ENCODE data around the gene ROPN1. TPM values are rescaled to one million over a fixed set of nuclear protein-coding genes. Genes with fewer than 3 reads are reported as not detected.
"Not testable (repeated sequence)": the region's sequence is repeated elsewhere in the genome, so short reads cannot be mapped to it uniquely, and the experiment has no call there.

The ROPN1 gene
- total and polyA plus RNA-seq, 10 of the 15 experiments (the other 5 are each of a cell fraction or from before 2014, with no cell fraction given): not detected

DNA sequence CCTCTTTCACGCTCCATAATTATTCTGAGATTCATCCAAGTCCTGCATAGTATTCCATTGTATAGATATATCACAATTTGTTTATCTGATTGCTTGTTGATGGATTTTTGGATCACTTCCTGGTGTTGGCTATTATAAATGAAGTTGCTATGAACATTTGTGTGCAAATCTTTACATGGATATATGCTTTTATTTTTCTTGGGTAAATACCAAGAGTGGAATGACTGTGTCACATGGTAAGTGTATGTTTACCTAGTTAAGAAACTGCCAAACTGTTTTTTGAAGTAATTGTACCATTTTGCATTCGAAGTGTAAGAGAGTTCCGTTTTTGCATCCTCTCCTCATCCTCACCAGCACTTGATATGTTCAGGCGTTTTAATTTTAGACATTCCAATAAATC, 34.6 kb upstream of the ROPN1 start (continued):
- no peak for TF ChIP-seq MYB (IDR thresholded peaks at IDR 0.05; ENCODE audit: borderline replicate concordance, low read depth, low read length)
- TF ChIP-seq STAT3 (IDR thresholded peaks at IDR 0.05; ENCODE audit: low read depth, low read length): no peak
- TF ChIP-seq ZBTB11 (CRISPR knock-in tag; IDR thresholded peaks at IDR 0.05): no peak
- no peak for TF ChIP-seq POLR2AphosphoS5 (IDR thresholded peaks at IDR 0.05; ENCODE audit: low read length)

GRCh38 chr3:124023531-124023930, 31.6 kb upstream of the ROPN1 start:
- H3K4me2 ChIP-seq (ENCODE audit: control insufficient read depth, insufficient read depth); FAIRE-seq; in situ Hi-C loops (cut with MboI); H3K27ac ChIP-seq (ENCODE audit: control insufficient read depth, insufficient read depth); BruUV-seq (replicated peaks); H2AFZ ChIP-seq (ENCODE audit: control insufficient read depth, low read depth, low read length); H4K20me1 ChIP-seq (ENCODE audit: control insufficient read depth, insufficient read depth); ATAC-seq; H3K27me3 ChIP-seq (replicated peaks in 1 of 2; ENCODE audit: control insufficient read depth in 2 of 2, insufficient read depth in 2 of 2, low read length in 1 of 2); H3K79me2 ChIP-seq (ENCODE audit: control insufficient read depth, insufficient read depth, low read length); DNase-seq (ENCODE audit: low read depth, low spot score); CTCF ChIA-PET; H3K4me1 ChIP-seq (ENCODE audit: control insufficient read depth, insufficient read depth, low read length); H3K9ac ChIP-seq (ENCODE audit: control insufficient read depth, insufficient read depth, low read length); RAD21 ChIA-PET (ENCODE audit: unreplicated experiment); intact Hi-C loops (cut with micrococcal nuclease; ENCODE audit: unreplicated experiment); H3K36me3 ChIP-seq (ENCODE audit: control insufficient read depth in 2 of 2, insufficient read depth in 2 of 2, low read length in 1 of 2); H3K9me3 ChIP-seq (replicated peaks; ENCODE audit: control insufficient read depth, insufficient read depth, low read length); H3K4me3 ChIP-seq: not testable (repeated sequence)
- POLR2A ChIA-PET: interaction anchor here (0.7 kb wide), 1 partner anchor 187 kb away, joined by 6 read pairs; no protein-coding TSS in a partner anchor
- 0% methylated on average over 1 of the region's 1 CpG for WGBS (ENCODE audit: insufficient coverage, insufficient replicate concordance, low lambda C conversion rate, missing lambda C conversion rate)
- SMC1A ChIA-PET (ENCODE audit: uncharacterized antibody, unreplicated experiment): interaction anchor here (1.3 kb wide), 1 partner anchor 12 kb away, joined by 4 read pairs; no protein-coding TSS in a partner anchor
